A549 (cell line): Measurements from ENCODE around the gene RALBP1. TPM values are rescaled to one million over a fixed set of nuclear protein-coding genes. Genes with fewer than 3 reads are reported as not detected.

ENCODE experiments used
- ATAC-seq, 2 experiments: fragments of 200-7000 bp in 1 of 2; fragments of >200 bp in 1 of 2; cut with Nextera tagmentation in 1 of 2; cut with Tn5 transposase in 1 of 2; 3 replicates each; pipeline versions ENCODE4 v1.8.0 to v1.9.1; 2018 to 2020; ENCODE audit warnings: mild to moderate bottlenecking in 1 of 2, moderate library complexity in 1 of 2
- CTCF ChIA-PET: fragments of 300-600 bp; sonication (Branson Sonifier 250); formaldehyde crosslinking; extraction: SDS; loops from one replicate; lab custom pipeline; 2021; ENCODE audit warnings: antibody characterized with exemption, inconsistent platforms; lab: Yijun Ruan, JAX
- POLR2A ChIA-PET: fragments of 350-600 bp; formaldehyde crosslinking; extraction: SDS; loops from one replicate; lab custom pipeline; 2021; ENCODE audit warnings: antibody characterized with exemption, inconsistent platforms; lab: Yijun Ruan, JAX
- DNase-seq, 2 experiments: peaks; one replicate each; pipeline versions ENCODE4 v3.0.0 to v3.0.0-alpha.2; 2011 to 2016; ENCODE audit warnings: low read depth in 1 of 2, low spot score in 1 of 2
- FAIRE-seq: peaks from 2 replicates; lab custom pipeline; 2011; peaks lifted over from hg19 to GRCh38; lab: Jason Lieb, UNC
- H3K27ac ChIP-seq, 2 experiments: fragments of >200 bp; sonication (Bioruptor Twin); formaldehyde crosslinking; 3 replicates each; pipeline ENCODE4 v1.5.1; 2016 to 2017
- H3K4me1 ChIP-seq: fragments of >200 bp; sonication (Bioruptor Twin); formaldehyde crosslinking; 3 replicates; pipeline ENCODE4 v1.6.1; 2016
- H3K4me2 ChIP-seq: fragments of >200 bp; sonication (Bioruptor Twin); formaldehyde crosslinking; 3 replicates; pipeline ENCODE4 v1.6.1; 2016
- H3K4me3 ChIP-seq: fragments of >200 bp; sonication (Bioruptor Twin); formaldehyde crosslinking; 3 replicates; pipeline ENCODE4 v1.5.1; 2016
- H3K9me3 ChIP-seq: fragments of >200 bp; sonication (Bioruptor Twin); formaldehyde crosslinking; 3 replicates; pipeline ENCODE4 v1.6.1; 2016
- ATOH8 ChIP-seq: fragments of 250-450 bp; sonication (Bioruptor Pico); IDR thresholded peaks from 2 replicates; pipeline ENCODE4 v1.5.0; 2020; ENCODE audit warnings: low read depth, mild to moderate bottlenecking, moderate library complexity
- BHLHE40 ChIP-seq: IDR thresholded peaks from 2 replicates; pipeline ENCODE4 v1.6.1; 2012; ENCODE audit warnings: low read depth, low read length, inconsistent platforms
- CBX2 ChIP-seq: fragments of 200-600 bp; sonication (generic); IDR thresholded peaks from 2 replicates; pipeline ENCODE4 v1.6.1; 2016; ENCODE audit warnings: low read depth, mild to moderate bottlenecking, borderline replicate concordance
- CBX8 ChIP-seq: fragments of 200-600 bp; sonication (generic); IDR thresholded peaks from 2 replicates; pipeline ENCODE4 v1.6.1; 2016
- CEBPB ChIP-seq, 2 experiments: fragments of >200 bp in 1 of 2; sonication (Bioruptor Twin) in 1 of 2; formaldehyde crosslinking in 1 of 2; IDR thresholded peaks; 2 replicates each; pipeline ENCODE4 v1.6.1; 2012 to 2016
- CHD2 ChIP-seq: fragments of 150-350 bp; IDR thresholded peaks from 2 replicates; pipeline ENCODE4 v1.6.1; 2014; ENCODE audit warnings: low read length; ENCODE audit not compliant: partially characterized antibody
- EHF ChIP-seq: fragments of 250-450 bp; sonication (Bioruptor Pico); IDR thresholded peaks from 2 replicates; pipeline ENCODE4 v1.5.0; 2020; ENCODE audit warnings: mild to moderate bottlenecking
- EP300 ChIP-seq, 2 experiments: fragments of >200 bp; sonication (Bioruptor Twin); formaldehyde crosslinking; IDR thresholded peaks; 2 replicates in 1 of 2; 3 replicates in 1 of 2; pipeline ENCODE4 v1.6.1; 2016 to 2017
- FOXS1 ChIP-seq: fragments of 250-450 bp; sonication (Bioruptor Pico); IDR thresholded peaks from 2 replicates; pipeline ENCODE4 v1.5.0; 2020; ENCODE audit warnings: mild to moderate bottlenecking, moderate library complexity
- HES2 ChIP-seq: fragments of >200 bp; sonication (Bioruptor Twin); formaldehyde crosslinking; IDR thresholded peaks from 2 replicates; pipeline ENCODE4 v1.6.1; 2016
- HEYL ChIP-seq: fragments of 250-450 bp; sonication (Bioruptor Pico); IDR thresholded peaks from 2 replicates; pipeline ENCODE4 v1.8.0; 2021; ENCODE audit warnings: mild to moderate bottlenecking, moderate library complexity
- HOXB5 ChIP-seq: fragments of 250-450 bp; sonication (Bioruptor Pico); IDR thresholded peaks from 2 replicates; pipeline ENCODE4 v1.5.0; 2020; ENCODE audit warnings: mild to moderate bottlenecking, moderate library complexity
- JUN ChIP-seq, 2 experiments: fragments of >200 bp; sonication (Bioruptor Twin); formaldehyde crosslinking; IDR thresholded peaks; 2 replicates in 1 of 2; 3 replicates in 1 of 2; pipeline ENCODE4 v1.6.1; 2016 to 2017
- KDM5A ChIP-seq: fragments of 200-600 bp; sonication (generic); IDR thresholded peaks from 2 replicates; pipeline ENCODE4 v1.6.1; 2016; ENCODE audit warnings: antibody characterized with exemption, mild to moderate bottlenecking
- MAFK ChIP-seq: fragments of 450-650 bp; IDR thresholded peaks from 2 replicates; pipeline ENCODE4 v1.6.1; 2014; ENCODE audit not compliant: partially characterized antibody
- MYC ChIP-seq: IDR thresholded peaks from 2 replicates; pipeline ENCODE4 v1.6.1; 2012; ENCODE audit warnings: mild to moderate bottlenecking, inconsistent platforms, low read length, improper control_type of control experiment, borderline replicate concordance
- NFE2L2 ChIP-seq: fragments of 150-350 bp; conservative IDR thresholded peaks from 2 replicates; pipeline ENCODE4 v1.6.1; 2014; ENCODE audit warnings: low read length
- PHF8 ChIP-seq: fragments of 200-600 bp; sonication (generic); IDR thresholded peaks from 2 replicates; pipeline ENCODE4 v1.6.1; 2016; ENCODE audit warnings: low read depth, mild to moderate bottlenecking, antibody characterized with exemption, moderate library complexity, borderline replicate concordance
- RAD21 ChIP-seq, 2 experiments: fragments of >200 bp in 1 of 2; sonication (Bioruptor Twin) in 1 of 2; formaldehyde crosslinking in 1 of 2; IDR thresholded peaks in 1 of 2; conservative IDR thresholded peaks in 1 of 2; 2 replicates in 1 of 2; 3 replicates in 1 of 2; pipeline ENCODE4 v1.6.1; 2012 to 2018; ENCODE audit warnings: inconsistent platforms in 1 of 2
- RFX5 ChIP-seq: fragments of 450-650 bp; IDR thresholded peaks from 2 replicates; pipeline ENCODE4 v1.7.1; 2014; ENCODE audit warnings: antibody characterized with exemption, mild to moderate bottlenecking, moderate library complexity
- SMC3 ChIP-seq: fragments of >200 bp; sonication (Bioruptor Twin); formaldehyde crosslinking; IDR thresholded peaks from 3 replicates; pipeline ENCODE4 v1.6.1; 2018; ENCODE audit warnings: inconsistent platforms
- SREBF2 ChIP-seq: fragments of 450-650 bp; IDR thresholded peaks from 2 replicates; pipeline ENCODE4 v1.6.1; 2014; ENCODE audit warnings: mild to moderate bottlenecking, moderate library complexity
- TFCP2L1 ChIP-seq: fragments of 250-450 bp; sonication (Bioruptor Pico); IDR thresholded peaks from 2 replicates; pipeline ENCODE4 v1.5.0; 2021; ENCODE audit warnings: mild to moderate bottlenecking
- ZSCAN20 ChIP-seq: fragments of 250-450 bp; sonication (Bioruptor Pico); IDR thresholded peaks from 2 replicates; pipeline ENCODE4 v1.8.0; 2022; ENCODE audit warnings: mild to moderate bottlenecking, moderate library complexity
- WGBS: methylation state at CpG from one replicate; pipeline ENCODE4 v1.1.6; 2017; ENCODE audit errors: missing lambda C conversion rate; 5-methylcytosine and 5-hydroxymethylcytosine counted together
- polyA plus RNA-seq, 4 experiments: library from polyadenylated mRNA; depleted of rRNA in 3 of 4; stranded (reverse); fragments of >200 nt; fragmentation: RNase III in 1 of 4; extraction: RNeasy Plus Mini Kit Qiagen cat#74134 plus additional on column Dnase treatment in 1 of 4; gene quantifications; 2 replicates in 3 of 4; 3 replicates in 1 of 4; pipeline ENCODE4 v1.2.3, GENCODE V29; 2011 to 2017

Gene RALBP1
- polyA plus RNA-seq, 2 of the 4 experiments (the other 2 are of a cell fraction): 35.6 to 38.2 TPM

GRCh38 chr18:9565407-9565806 lies 90.1 kb downstream of the RALBP1 start:
- POLR2A ChIA-PET: no interaction called here
- Histone ChIP-seq H3K4me3 (no peak overlapping the region), H3K9me3 (no peaks in the 10 kb centered on the region)
- ATAC-seq: no peak
- TF ChIP-seq MAFK: peak; percentile 28
- no peak for TF ChIP-seq NFE2L2
- TF ChIP-seq, all 56 proteins: peak for 1
- DNase-seq: no peak
- Histone ChIP-seq H3K4me2 (no peak overlapping the region), H3K27ac (no peak overlapping the region), H3K4me1 (0 out of 3 replicates have a peak, but pooled peaks cover under 1% of the 10 kb centered on the region)
- WGBS: 96% methylated on average over 2 of the region's 2 CpGs
- no peak for FAIRE-seq
- CTCF ChIA-PET: interaction anchor here (1.0 to 3.0 kb wide), 4 partner anchors 10 to 119 kb away, joined by 3 to 19 read pairs (median 6); no protein-coding TSS in a partner anchor

GRCh38 chr18:9568186-9568585 lies 92.9 kb downstream of the RALBP1 start:
- Histone ChIP-seq H3K4me2 (no peak overlapping the region), H3K4me1 (0 out of 3 replicates have a peak, but pooled peaks cover 5% of the 10 kb centered on the region), H3K27ac (no peak overlapping the region), H3K9me3 (no peaks in the 10 kb centered on the region), H3K4me3 (no peak overlapping the region)
- TF ChIP-seq RFX5 (no peak), SMC3 (no peak)
- ChIA-PET POLR2A (no interaction called here), CTCF (interaction anchor here (0.6 to 2.2 kb wide), 5 partner anchors 10 to 115 kb away, joined by 3 to 5 read pairs (median 3); no protein-coding TSS in a partner anchor)
- FAIRE-seq: no peak
- no peak for DNase-seq
- ATAC-seq: no peak

- FAIRE-seq (no peak), DNase-seq (no peak), ATAC-seq (no peak)
- no peak overlapping the region for H3K27ac ChIP-seq
- ChIA-PET CTCF (interaction anchor here (0.9 to 1.6 kb wide), 4 partner anchors 9 to 235 kb away, joined by 3 to 4 read pairs (median 4); no protein-coding TSS in a partner anchor), POLR2A (no interaction called here)
- 92% methylated on average over 8 of the region's 8 CpGs for WGBS
- H3K4me1 ChIP-seq: 0 out of 3 replicates have a peak, but pooled peaks cover 5% of the 10 kb centered on the region
- H3K9me3 ChIP-seq: no peaks in the 10 kb centered on the region
- no peak overlapping the region for H3K4me2 ChIP-seq
- TF ChIP-seq EHF (CRISPR knock-in tag): no peak
- TF ChIP-seq CBX8: no peak
- no peak for TF ChIP-seq ZSCAN20 (CRISPR knock-in tag)
- TF ChIP-seq SMC3: no peak
- no peak for TF ChIP-seq KDM5A
- TF ChIP-seq JUN (IDR thresholded peaks at IDR 0.05): no peak
- no peak for TF ChIP-seq RAD21 (conservative IDR thresholded peaks at IDR 0.05 in 1 of 2, IDR thresholded peaks at IDR 0.05 in 1 of 2)
- TF ChIP-seq ATOH8 (CRISPR knock-in tag): no peak
- no peak for TF ChIP-seq BHLHE40
- no peak for TF ChIP-seq CBX2
- no peak for TF ChIP-seq MYC
- no peak for TF ChIP-seq CEBPB (IDR thresholded peaks at IDR 0.05)
- TF ChIP-seq EP300 (IDR thresholded peaks at IDR 0.05): no peak
- no peak for TF ChIP-seq TFCP2L1 (CRISPR knock-in tag)
- no peak for TF ChIP-seq FOXS1 (CRISPR knock-in tag)
- no peak for TF ChIP-seq PHF8
- TF ChIP-seq MAFK: no peak
- H3K4me3 ChIP-seq: no peak overlapping the region
Measured at GRCh38 chr18:9569178-9569577, 93.9 kb downstream of the RALBP1 start.

- Histone ChIP-seq H3K4me3 (no peak overlapping the region), H3K4me1 (peaks cover 8% of the 10 kb centered on the region; the same call in 1 of the 3 replicates)
- FAIRE-seq: no peak
- TF ChIP-seq SREBF2: no peak
- TF ChIP-seq HEYL (CRISPR knock-in tag): no peak
- TF ChIP-seq HOXB5 (CRISPR knock-in tag): no peak
- TF ChIP-seq HES2: no peak
- TF ChIP-seq CHD2: no peak
- no peak for TF ChIP-seq CEBPB (IDR thresholded peaks at IDR 0.05)
- TF ChIP-seq, all 56 proteins: peak for 0
- ATAC-seq (no peak), DNase-seq (no peak)
- no peak overlapping the region for H3K4me2 ChIP-seq
- ChIA-PET POLR2A (no interaction called here), CTCF (interaction anchor here (0.7 to 1.7 kb wide), 2 partner anchors 103 to 104 kb away, joined by 3 to 6 read pairs; no protein-coding TSS in a partner anchor)
- H3K9me3 ChIP-seq: no peaks in the 10 kb centered on the region
- H3K27ac ChIP-seq: no peak overlapping the region
- 53% methylated on average over 3 of the region's 3 CpGs for WGBS
Measured at GRCh38 chr18:9570255-9570654, 94.9 kb downstream of the RALBP1 start.
